MCF 10A (cell line): ENCODE data around the gene RPP21. TPM values are rescaled to one million over a fixed set of nuclear protein-coding genes. Genes with fewer than 3 reads are reported as not detected.

Experiments used
- BruUV-seq: library from RNA; stranded (reverse); fragments of 400-500 nt; replicated peaks from 2 replicates; lab custom pipeline; 2021; lab: Mats Ljungman, UMichigan
- CTCF ChIA-PET: fragments of 300-600 bp; sonication (Branson Sonifier 250); formaldehyde crosslinking; extraction: SDS; loops from one replicate; lab custom pipeline; 2021; ENCODE audit warnings: antibody characterized with exemption, inconsistent platforms; lab: Yijun Ruan, JAX
- POLR2A ChIA-PET: fragments of 300-600, 350-650 bp; sonication (Branson Sonifier 250); formaldehyde crosslinking; extraction: SDS; loops from one replicate; lab custom pipeline; 2020; ENCODE audit warnings: antibody characterized with exemption, inconsistent platforms; lab: Yijun Ruan, JAX
- DNase-seq: peaks from one replicate; pipeline ENCODE4 v3.0.0-alpha.2; 2018; ENCODE audit not compliant: unreplicated experiment
- H3K27ac Mint-ChIP-seq: one replicate; pipeline ENCODE4 v1.8.0; 2022; ENCODE audit warnings: mild to moderate bottlenecking, low read depth, mixed read lengths; ENCODE audit not compliant: unreplicated experiment
- H3K27me3 Mint-ChIP-seq: one replicate; pipeline ENCODE4 v1.8.0; 2022; ENCODE audit warnings: mixed read lengths; ENCODE audit not compliant: insufficient read depth, unreplicated experiment
- H3K36me3 Mint-ChIP-seq: one replicate; pipeline ENCODE4 v1.8.0; 2022; ENCODE audit warnings: mild to moderate bottlenecking, moderate library complexity, mixed read lengths; ENCODE audit not compliant: insufficient read depth, unreplicated experiment
- H3K4me1 Mint-ChIP-seq: one replicate; pipeline ENCODE4 v1.8.0; 2022; ENCODE audit warnings: mixed read lengths; ENCODE audit not compliant: insufficient read depth, unreplicated experiment
- H3K4me3 Mint-ChIP-seq: one replicate; pipeline ENCODE4 v1.8.0; 2022; ENCODE audit warnings: mild to moderate bottlenecking, moderate library complexity, mixed read lengths; ENCODE audit not compliant: unreplicated experiment
- H3K9me3 Mint-ChIP-seq: one replicate; pipeline ENCODE4 v1.8.0; 2022; ENCODE audit warnings: mixed read lengths; ENCODE audit not compliant: unreplicated experiment
- CTCF ChIP-seq: fragments of 200-600 bp; IDR thresholded peaks from one replicate; pipeline ENCODE4 v1.8.0; 2022; ENCODE audit warnings: antibody characterized with exemption, mild to moderate bottlenecking; ENCODE audit not compliant: unreplicated experiment
- intact Hi-C: fragments of 100-400 bp; cut with micrococcal nuclease; formaldehyde crosslinking; loops from 2 replicates; pipeline ENCODE4 v1.14.1; 2022
- total RNA-seq: library from RNA; stranded (reverse); gene quantifications from 2 replicates; pipeline ENCODE4 v1.2.3, GENCODE V29; 2022

RPP21 gene
- total RNA-seq, 1 experiment from 2014 or later: 74.1 TPM

DNA sequence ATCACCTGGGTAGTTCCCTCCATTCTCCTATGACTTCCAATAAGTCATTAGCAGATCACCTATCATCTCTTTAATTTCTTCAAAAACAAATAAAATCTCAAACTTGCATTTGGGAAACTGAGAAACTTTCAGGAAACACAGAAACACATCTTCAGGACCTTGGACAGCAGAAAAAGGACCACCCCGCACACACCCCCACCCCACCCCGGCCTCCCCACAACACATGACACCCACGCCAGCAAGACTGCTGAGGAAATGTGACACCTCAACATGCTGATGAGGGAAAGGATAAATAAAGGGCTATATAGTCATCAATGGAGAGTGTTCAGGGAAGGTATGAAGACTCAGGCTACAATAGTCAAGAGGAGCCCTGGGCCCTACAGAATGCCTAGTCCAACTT is 33.9 kb upstream of the RPP21 start:
- CTCF ChIA-PET: interaction anchor here (0.7 kb wide), 1 partner anchor 95 kb away, joined by 3 read pairs; no protein-coding TSS in a partner anchor
- peaks cover 2% of the 10 kb centered on the region for H3K4me1 Mint-ChIP-seq
- H3K36me3 Mint-ChIP-seq: peaks cover 59% of the 10 kb centered on the region

GRCh38 chr6:30311671-30312070 is 33.3 kb upstream of the RPP21 start:
- Mint-ChIP-seq H3K4me1 (peaks cover 6% of the 10 kb centered on the region), H3K4me3 (no peak overlapping the region), H3K27me3 (no peaks in the 10 kb centered on the region), H3K27ac (no peak overlapping the region), H3K36me3 (peaks cover 64% of the 10 kb centered on the region), H3K9me3 (peaks cover 7% of the 10 kb centered on the region)
- ChIA-PET POLR2A (interaction anchor here (1.2 to 1.6 kb wide), 2 partner anchors 10 to 14 kb away, joined by 3 read pairs; no protein-coding TSS in a partner anchor), CTCF (interaction anchor here (0.6 kb wide), 1 partner anchor 11 kb away, joined by 3 read pairs; no protein-coding TSS in a partner anchor)
- DNase-seq: no peak
- intact Hi-C loops: no loop called here
- BruUV-seq: no TSS peak
- TF ChIP-seq CTCF: no peak

More for the DNA sequence above, 33.9 kb upstream of the RPP21 start:
- Mint-ChIP-seq H3K4me3 (no peak overlapping the region), H3K9me3 (peaks cover 7% of the 10 kb centered on the region), H3K27ac (no peak overlapping the region), H3K27me3 (no peaks in the 10 kb centered on the region)
- intact Hi-C loops: no loop called here
- no TSS peak for BruUV-seq
- TF ChIP-seq CTCF: no peak
- POLR2A ChIA-PET: interaction anchor here (1.6 kb wide), 1 partner anchor 15 kb away, joined by 3 read pairs; no protein-coding TSS in a partner anchor
- no peak for DNase-seq

DNA sequence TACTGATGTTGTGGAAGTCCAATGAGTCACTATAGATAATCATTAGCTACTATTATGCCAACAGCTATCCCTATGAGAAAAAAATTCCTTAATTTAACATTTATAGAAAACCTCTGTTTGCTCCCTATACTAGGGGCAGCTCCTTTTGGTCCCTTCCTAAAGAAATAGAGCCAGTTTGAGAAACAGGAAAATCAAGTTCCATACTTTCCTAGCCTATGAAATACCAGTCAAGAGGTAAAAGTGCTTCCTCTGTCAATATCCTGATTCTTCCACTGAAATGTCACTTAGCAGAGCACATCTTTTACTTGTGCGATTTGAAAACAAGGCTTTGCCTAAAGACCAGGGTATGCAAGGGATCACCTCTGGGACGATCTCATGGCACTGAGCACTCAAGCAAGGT is 32.7 kb upstream of the RPP21 start:
- no TSS peak for BruUV-seq
- ChIA-PET CTCF (interaction anchor here (0.6 kb wide), 1 partner anchor 10 kb away, joined by 3 read pairs; no protein-coding TSS in a partner anchor), POLR2A (interaction anchor here (1.2 to 1.6 kb wide), 2 partner anchors 10 to 14 kb away, joined by 3 read pairs; no protein-coding TSS in a partner anchor)
- Mint-ChIP-seq H3K9me3 (peaks cover 7% of the 10 kb centered on the region), H3K4me1 (peaks cover 8% of the 10 kb centered on the region), H3K27ac (no peak overlapping the region), H3K36me3 (peaks cover 65% of the 10 kb centered on the region), H3K4me3 (no peak overlapping the region), H3K27me3 (no peaks in the 10 kb centered on the region)
- intact Hi-C loops: no loop called here
- DNase-seq: no peak
- TF ChIP-seq CTCF: no peak

- POLR2A ChIA-PET: interaction anchor here (1.2 to 1.7 kb wide), 3 partner anchors 11 to 21 kb away, joined by 3 to 4 read pairs (median 4); partner anchors contain the start of gene TRIM39
- no peaks in the 10 kb centered on the region for H3K27me3 Mint-ChIP-seq
- peaks cover 7% of the 10 kb centered on the region for H3K9me3 Mint-ChIP-seq
- no peak overlapping the region for H3K27ac Mint-ChIP-seq
- intact Hi-C loops: no loop called here
- no peak for TF ChIP-seq CTCF
- BruUV-seq: no TSS peak
- H3K36me3 Mint-ChIP-seq: peaks cover 63% of the 10 kb centered on the region
- DNase-seq: no peak
- CTCF ChIA-PET: interaction anchor here (2.2 kb wide), 1 partner anchor 93 kb away, joined by 7 read pairs; no protein-coding TSS in a partner anchor
- H3K4me3 Mint-ChIP-seq: no peak overlapping the region
- H3K4me1 Mint-ChIP-seq: peaks cover 13% of the 10 kb centered on the region
Observed at GRCh38 chr6:30312676-30313321, 32.2 kb upstream of the RPP21 start.
